Kidney capillary endothelial cell (primary cell): Measurements from ENCODE around the gene THSD7B.
"Not testable (repeated sequence)": the region's sequence is repeated elsewhere in the genome, so short reads cannot be mapped to it uniquely, and the experiment has no call there.

Experiments used
- DNase-seq: peaks from one replicate; pipeline ENCODE4 v3.0.0-alpha.2; 2018; ENCODE audit warnings: low spot score

THSD7B gene

GRCh38 chr2:137049518-137049917 lies 284.2 kb downstream of the THSD7B start:
- no peak for DNase-seq

- DNase-seq, result no peak
Measured at GRCh38 chr2:137050949-137051348, 285.6 kb downstream of the THSD7B start.

GRCh38 chr2:137051778-137052398 lies 286.5 kb downstream of the THSD7B start:
- no peak for DNase-seq

- no peak for DNase-seq
Measured at GRCh38 chr2:137056704-137057103, 291.4 kb downstream of the THSD7B start.

GRCh38 chr2:137076111-137076765 lies 310.9 kb downstream of the THSD7B start:
- not testable (repeated sequence) for DNase-seq

- no peak for DNase-seq
Measured at GRCh38 chr2:137091704-137092103, 326.4 kb downstream of the THSD7B start.

- no peak for DNase-seq
Measured at GRCh38 chr2:137093116-137093515, 327.8 kb downstream of the THSD7B start.

GRCh38 chr2:137096187-137096586 lies 330.8 kb downstream of the THSD7B start:
- no peak for DNase-seq

- DNase-seq, result no peak
Measured at GRCh38 chr2:137096693-137097092, 331.3 kb downstream of the THSD7B start.

- DNase-seq, result not testable (repeated sequence)
Measured at GRCh38 chr2:137101814-137102213, 336.5 kb downstream of the THSD7B start.

GRCh38 chr2:137107904-137108303 lies 342.6 kb downstream of the THSD7B start:
- no peak for DNase-seq

GRCh38 chr2:137111896-137112295 lies 346.6 kb downstream of the THSD7B start:
- DNase-seq, result no peak

GRCh38 chr2:137115081-137115794 lies 349.9 kb downstream of the THSD7B start:
- DNase-seq, result no peak

GRCh38 chr2:137115795-137116089 lies 350.4 kb downstream of the THSD7B start:
- no peak for DNase-seq

GRCh38 chr2:137117385-137117784 lies 352.0 kb downstream of the THSD7B start:
- DNase-seq, result no peak

GRCh38 chr2:137118140-137118539 lies 352.8 kb downstream of the THSD7B start:
- DNase-seq, result no peak

GRCh38 chr2:137123226-137123625 lies 357.9 kb downstream of the THSD7B start:
- no peak for DNase-seq

- no peak for DNase-seq
Measured at GRCh38 chr2:137133225-137133624, 367.9 kb downstream of the THSD7B start.

- no peak for DNase-seq
Measured at GRCh38 chr2:137138263-137138662, 372.9 kb downstream of the THSD7B start.

GRCh38 chr2:137151731-137152130 lies 386.4 kb downstream of the THSD7B start:
- no peak for DNase-seq

- no peak for DNase-seq
Measured at GRCh38 chr2:137154946-137155345, 389.6 kb downstream of the THSD7B start.

- no peak for DNase-seq
Measured at GRCh38 chr2:137155356-137156104, 390.2 kb downstream of the THSD7B start.
